ENCODE data around the gene SMAD1. TPM values are rescaled to one million over a fixed set of nuclear protein-coding genes. Genes with fewer than 3 reads are reported as not detected.

SMAD1 gene
- total RNA-seq, 1 experiment from 2014 or later: 21.1 TPM

GRCh38 chr4:145501051-145501660 lies 19.5 kb downstream of the SMAD1 start:
- Mint-ChIP-seq H3K4me3 (no peak overlapping the region), H3K4me1 (peaks cover 29 to 36% of the 10 kb centered on the region in 2 experiments), H3K27ac (peak overlapping the region in 1 of 3 experiments; percentile 31; a peak in 1 of 7 replicates), H3K36me3 (ENCODE audit: insufficient read depth in 1 of 3, low read depth in 3 of 3) (no peaks in the 10 kb centered on the region), H3K9me3 (no peaks in the 10 kb centered on the region), H3K27me3 (ENCODE audit: low read depth) (no peaks in the 10 kb centered on the region)
- TF ChIP-seq CTCF (conservative IDR thresholded peaks at IDR 0.05): no peak
- H3K9ac ChIP-seq (ENCODE audit: extremely low read depth, insufficient read length, low read length): no peak overlapping the region
- H3K27ac ChIP-seq (ENCODE audit: insufficient read length, low read depth, low read length): no peak overlapping the region
- WGBS (ENCODE audit: extremely low coverage, insufficient read length, low lambda C conversion rate): no CpG with 5 or more reads among the region's 3 CpGs
- no peak overlapping the region for H2BK15ac ChIP-seq (ENCODE audit: low read depth, low read length)
- H3K79me2 ChIP-seq (ENCODE audit: insufficient read depth, low read length): no peaks in the 10 kb centered on the region; the same call in 1 of the 2 replicates
- no peak overlapping the region for H2BK120ac ChIP-seq (ENCODE audit: low read depth, low read length, poor library complexity, severe bottlenecking)
- no peak overlapping the region for H3K23ac ChIP-seq (ENCODE audit: insufficient read length, low read depth, low read length)
- no peak overlapping the region for H4K91ac ChIP-seq (ENCODE audit: insufficient read length, low read depth, low read length)
- H3K27me3 ChIP-seq (ENCODE audit: insufficient read depth, low read length): no peaks in the 10 kb centered on the region
- H3K4ac ChIP-seq (ENCODE audit: low read depth, low read length): no peak overlapping the region
- H3K9me3 ChIP-seq (ENCODE audit: control insufficient read depth, low read depth, low read length): no peaks in the 10 kb centered on the region
- no peak overlapping the region for H3K18ac ChIP-seq (ENCODE audit: insufficient read length, low read depth, low read length)
- H3K4me1 ChIP-seq (ENCODE audit: insufficient read depth, low read length): peaks cover 5% of the 10 kb centered on the region
- H2AFZ ChIP-seq (ENCODE audit: low read length): no peak overlapping the region
- no peak overlapping the region for H4K8ac ChIP-seq (replicated peaks; ENCODE audit: insufficient read length, low read depth, low read length)
- H4K5ac ChIP-seq (ENCODE audit: insufficient read length, low read depth, low read length): no peak overlapping the region
- H4K20me1 ChIP-seq (ENCODE audit: control insufficient read depth, insufficient read depth, insufficient read length): no peaks in the 10 kb centered on the region
- no peak overlapping the region for H3T11ph ChIP-seq (ENCODE audit: low read length)
- no peaks in the 10 kb centered on the region for H3K79me1 ChIP-seq (ENCODE audit: insufficient read depth, low read depth, low read length, poor library complexity, severe bottlenecking)
- H3K56ac ChIP-seq (ENCODE audit: insufficient read length, low read depth, low read length): no peak overlapping the region
- no peak for DNase-seq
- H2BK5ac ChIP-seq (ENCODE audit: insufficient read length, low read length): no peak overlapping the region
- H3K23me2 ChIP-seq (ENCODE audit: insufficient read length, low read depth, low read length, poor library complexity, severe bottlenecking): no peaks in the 10 kb centered on the region
- H2BK12ac ChIP-seq (ENCODE audit: insufficient read length, low read depth, low read length): no peak overlapping the region
- H3K4me2 ChIP-seq (ENCODE audit: insufficient read depth, insufficient read length, low read length): no peak overlapping the region
- H2BK20ac ChIP-seq (ENCODE audit: low read depth, low read length, poor library complexity, severe bottlenecking): no peak overlapping the region
- H3K14ac ChIP-seq (ENCODE audit: insufficient read depth, low read length): no peak overlapping the region
- no peak overlapping the region for H2AK5ac ChIP-seq (ENCODE audit: insufficient read length, low read length)
